Measurements from ENCODE around the gene ZNF273. TPM values are rescaled to one million over a fixed set of nuclear protein-coding genes. Genes with fewer than 3 reads are reported as not detected.
A peak's percentile ranks its signal among the peaks of the same experiment; 100 is the strongest.
"Not testable (repeated sequence)": the region's sequence is repeated elsewhere in the genome, so short reads cannot be mapped to it uniquely, and the experiment has no call there.

ZNF273 gene
- total RNA-seq, 1 donor from 2014 or later: 17.1 TPM

DNA sequence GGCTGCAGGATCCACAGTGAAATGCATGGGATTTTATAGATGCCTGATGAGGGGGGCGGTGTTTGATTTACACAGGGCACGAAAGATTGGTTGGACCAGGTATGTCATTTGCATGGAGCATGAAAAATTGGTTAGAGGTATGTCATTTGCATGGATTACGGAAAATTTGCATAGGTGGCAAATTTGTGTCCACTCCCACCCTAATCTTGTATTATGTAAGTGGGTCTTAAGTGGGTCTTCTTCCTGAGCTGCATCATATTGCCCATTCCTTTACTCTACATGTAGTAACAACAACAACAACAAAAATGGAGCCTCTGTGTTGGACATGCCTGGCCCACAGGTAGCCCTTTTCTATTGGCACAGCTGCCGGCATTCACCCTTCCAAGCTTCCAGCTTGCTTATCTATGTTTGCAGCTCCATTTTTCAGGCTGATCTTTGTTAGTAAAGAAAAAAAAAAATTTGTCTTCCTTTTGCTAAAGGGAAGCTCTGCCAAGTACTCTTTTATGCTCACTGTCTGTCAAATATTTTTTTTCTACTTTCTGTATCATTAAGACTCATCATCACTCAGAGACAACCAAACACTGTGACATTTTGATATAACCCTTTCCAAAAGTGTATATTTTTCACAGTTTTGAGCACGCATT, 10.3 kb upstream of the ZNF273 start:
- Mint-ChIP-seq H3K27ac (ENCODE audit: unreplicated experiment) (no peak overlapping the region), H3K27me3 (ENCODE audit: low read depth) (peaks cover 62% of the 10 kb centered on the region), H3K4me1 (peaks cover 9% of the 10 kb centered on the region), H3K9me3 (no peaks in the 10 kb centered on the region), H3K4me3 (no peak overlapping the region), H3K36me3 (ENCODE audit: low read depth) (no peaks in the 10 kb centered on the region)
- TF ChIP-seq, protein P1, sequence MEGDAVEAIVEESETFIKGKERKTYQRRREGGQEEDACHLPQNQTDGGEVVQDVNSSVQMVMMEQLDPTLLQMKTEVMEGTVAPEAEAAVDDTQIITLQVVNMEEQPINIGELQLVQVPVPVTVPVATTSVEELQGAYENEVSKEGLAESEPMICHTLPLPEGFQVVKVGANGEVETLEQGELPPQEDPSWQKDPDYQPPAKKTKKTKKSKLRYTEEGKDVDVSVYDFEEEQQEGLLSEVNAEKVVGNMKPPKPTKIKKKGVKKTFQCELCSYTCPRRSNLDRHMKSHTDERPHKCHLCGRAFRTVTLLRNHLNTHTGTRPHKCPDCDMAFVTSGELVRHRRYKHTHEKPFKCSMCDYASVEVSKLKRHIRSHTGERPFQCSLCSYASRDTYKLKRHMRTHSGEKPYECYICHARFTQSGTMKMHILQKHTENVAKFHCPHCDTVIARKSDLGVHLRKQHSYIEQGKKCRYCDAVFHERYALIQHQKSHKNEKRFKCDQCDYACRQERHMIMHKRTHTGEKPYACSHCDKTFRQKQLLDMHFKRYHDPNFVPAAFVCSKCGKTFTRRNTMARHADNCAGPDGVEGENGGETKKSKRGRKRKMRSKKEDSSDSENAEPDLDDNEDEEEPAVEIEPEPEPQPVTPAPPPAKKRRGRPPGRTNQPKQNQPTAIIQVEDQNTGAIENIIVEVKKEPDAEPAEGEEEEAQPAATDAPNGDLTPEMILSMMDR (conservative IDR thresholded peaks at IDR 0.05): no peak
- DNase-seq (ENCODE audit: low read depth, low spot score): no peak

DNA sequence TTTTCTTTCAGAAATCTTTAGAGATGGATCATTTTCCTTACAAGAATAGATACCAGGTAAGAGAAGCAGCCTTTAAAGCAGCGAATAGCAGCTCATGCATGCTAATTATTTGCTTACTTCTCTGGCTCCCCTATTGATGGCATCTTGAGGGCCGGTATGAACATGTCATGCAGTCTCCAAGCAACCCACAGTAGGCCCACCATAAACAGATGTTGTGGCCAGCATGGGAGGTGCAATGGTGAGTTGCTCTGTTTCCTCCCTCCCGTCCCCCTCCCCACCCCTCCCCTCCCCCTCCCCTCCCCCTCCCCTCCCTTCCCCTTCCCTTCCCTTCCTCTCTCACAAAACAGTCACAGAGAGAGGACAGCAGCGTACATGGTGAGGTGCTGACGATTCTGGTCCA, 9.7 kb upstream of the ZNF273 start:
- no peak for DNase-seq (ENCODE audit: low read depth, low spot score)
- H3K27ac Mint-ChIP-seq (ENCODE audit: unreplicated experiment): no peak overlapping the region
- TF ChIP-seq, protein P1 (conservative IDR thresholded peaks at IDR 0.05): no peak
- H3K9me3 Mint-ChIP-seq: no peaks in the 10 kb centered on the region
- H3K4me1 Mint-ChIP-seq: peaks cover 5% of the 10 kb centered on the region
- H3K4me3 Mint-ChIP-seq: no peak overlapping the region
- H3K27me3 Mint-ChIP-seq (ENCODE audit: low read depth): peaks cover 57% of the 10 kb centered on the region
- H3K36me3 Mint-ChIP-seq (ENCODE audit: low read depth): no peaks in the 10 kb centered on the region

DNA sequence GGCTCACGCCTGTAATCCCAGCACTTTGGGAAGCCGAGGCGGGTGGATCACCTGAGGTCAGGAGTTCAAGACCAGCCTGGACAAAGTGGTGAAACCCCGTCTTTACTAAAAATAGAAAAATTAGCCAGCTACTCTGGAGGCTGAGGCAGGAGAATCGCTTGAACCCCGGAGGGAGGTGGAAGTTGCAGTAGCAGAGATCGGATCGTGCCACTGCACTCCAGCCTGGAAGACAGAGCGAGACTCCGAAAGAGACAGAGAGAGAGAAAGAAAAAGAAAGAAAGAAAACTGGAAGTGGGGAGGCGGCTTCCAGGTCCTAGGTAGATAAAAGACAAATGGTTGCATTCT, 640 bp upstream of the ZNF273 start:
- not testable (repeated sequence) for H3K36me3 Mint-ChIP-seq (ENCODE audit: low read depth); H3K27ac Mint-ChIP-seq (ENCODE audit: unreplicated experiment); H3K9me3 Mint-ChIP-seq; DNase-seq (ENCODE audit: low read depth, low spot score)
- Mint-ChIP-seq H3K4me3 (peak overlapping the region; percentile 99), H3K4me1 (peaks cover 33% of the 10 kb centered on the region), H3K27me3 (ENCODE audit: low read depth) (peaks cover 11% of the 10 kb centered on the region)

DNA sequence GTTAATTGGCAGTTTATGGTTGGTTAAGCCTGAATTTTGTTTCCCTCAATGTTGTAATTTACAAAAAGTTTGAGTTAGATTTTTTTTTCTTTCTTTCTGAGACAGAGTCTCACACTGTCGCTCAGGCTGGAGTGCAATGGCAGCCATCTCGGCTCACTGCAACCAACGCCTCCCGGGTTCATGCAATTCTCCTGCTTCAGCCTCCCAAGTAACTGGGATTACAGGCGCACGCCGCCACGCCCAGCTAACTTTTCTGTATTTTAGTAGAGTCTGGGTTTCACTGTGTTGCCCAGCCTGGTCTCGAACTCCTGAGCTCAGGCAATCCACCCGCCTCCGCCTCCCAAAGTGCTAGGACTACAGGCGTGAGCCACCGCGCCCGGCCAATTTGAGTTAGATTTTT, 935 bp downstream of the ZNF273 start:
- TF ChIP-seq, protein P1 (conservative IDR thresholded peaks at IDR 0.05): no peak
- no peaks in the 10 kb centered on the region for H3K9me3 Mint-ChIP-seq
- H3K27me3 Mint-ChIP-seq (ENCODE audit: low read depth): peaks cover 8% of the 10 kb centered on the region
- peak overlapping the region; percentile 99 for H3K4me3 Mint-ChIP-seq
- H3K36me3 Mint-ChIP-seq (ENCODE audit: low read depth): peaks cover 4% of the 10 kb centered on the region
- peak overlapping the region; percentile 84 for H3K27ac Mint-ChIP-seq (ENCODE audit: unreplicated experiment)
- DNase-seq (ENCODE audit: low read depth, low spot score): no peak
- peaks cover 44% of the 10 kb centered on the region for H3K4me1 Mint-ChIP-seq

DNA sequence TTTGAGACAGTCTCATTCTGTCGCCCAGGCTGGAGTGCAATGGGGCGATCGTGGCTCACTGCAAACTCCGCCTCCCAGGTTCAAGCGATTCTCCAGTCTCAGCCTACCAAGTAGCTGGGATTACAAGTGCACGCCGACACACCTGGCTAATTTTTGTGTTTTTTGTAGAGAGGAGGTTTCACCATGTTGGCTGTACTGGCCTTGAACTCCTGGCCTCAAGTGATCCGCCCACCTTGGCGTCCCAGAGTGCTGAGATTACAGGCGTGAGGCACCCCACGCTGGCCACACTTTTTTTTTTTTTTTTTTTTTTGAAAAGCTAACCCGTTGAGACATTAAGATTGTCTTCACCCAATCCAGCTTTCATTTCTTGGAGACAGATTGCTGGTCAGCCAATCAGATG, 2.1 kb downstream of the ZNF273 start:
- H3K4me3 Mint-ChIP-seq: peak overlapping the region; percentile 77
- peaks cover 6% of the 10 kb centered on the region for H3K27me3 Mint-ChIP-seq (ENCODE audit: low read depth)
- TF ChIP-seq, protein P1 (conservative IDR thresholded peaks at IDR 0.05): no peak

DNA sequence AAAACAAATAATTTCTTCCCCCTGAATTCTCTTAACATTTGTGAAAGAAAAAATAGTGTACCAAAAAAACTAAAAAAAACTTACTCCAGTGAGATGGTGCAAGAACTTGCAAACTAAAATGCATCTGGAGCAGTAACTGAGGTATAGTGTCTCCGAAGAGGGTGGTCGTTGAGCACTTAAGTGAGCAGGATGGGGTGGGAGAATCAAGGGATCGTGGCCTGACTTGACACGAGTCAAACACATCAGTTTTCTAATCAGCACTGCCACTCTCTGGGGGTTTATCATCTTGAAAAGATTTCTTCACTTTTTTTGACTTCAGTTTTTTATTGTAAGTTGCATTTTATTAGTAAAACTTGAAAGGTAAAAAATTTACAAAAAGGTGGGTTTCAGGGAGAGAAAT, 2.5 kb downstream of the ZNF273 start:
- no peak for DNase-seq (ENCODE audit: low read depth, low spot score)
- Mint-ChIP-seq H3K27ac (ENCODE audit: unreplicated experiment) (no peak overlapping the region), H3K27me3 (ENCODE audit: low read depth) (peaks cover 2% of the 10 kb centered on the region), H3K9me3 (peaks cover 3% of the 10 kb centered on the region), H3K4me1 (peaks cover 44% of the 10 kb centered on the region), H3K36me3 (ENCODE audit: low read depth) (peaks cover 10% of the 10 kb centered on the region), H3K4me3 (peak overlapping the region; percentile 77)
- TF ChIP-seq, protein P1 (conservative IDR thresholded peaks at IDR 0.05): no peak

More for the DNA sequence above, 2.1 kb downstream of the ZNF273 start:
- H3K36me3 Mint-ChIP-seq (ENCODE audit: low read depth): peaks cover 8% of the 10 kb centered on the region
- H3K27ac Mint-ChIP-seq (ENCODE audit: unreplicated experiment): no peak overlapping the region
- H3K4me1 Mint-ChIP-seq: peaks cover 44% of the 10 kb centered on the region
- DNase-seq (ENCODE audit: low read depth, low spot score): no peak
- peaks cover 2% of the 10 kb centered on the region for H3K9me3 Mint-ChIP-seq
